H9 (cell line): Measurements from ENCODE around the gene APOM. TPM values are rescaled to one million over a fixed set of nuclear protein-coding genes. Genes with fewer than 3 reads are reported as not detected.

Experiments used
- DNase-seq: peaks from one replicate; pipeline ENCODE4 v3.0.0-alpha.2; 2017
- H2AFZ ChIP-seq: one replicate; pipeline ENCODE4 v1.6.1; 2013; ENCODE audit warnings: mild to moderate bottlenecking, low read length, control low read depth, moderate library complexity
- H2AK5ac ChIP-seq: 2 replicates; pipeline ENCODE4 v1.6.1; 2013; ENCODE audit warnings: low read length, control low read depth, mixed read lengths; ENCODE audit not compliant: insufficient read length
- H2BK120ac ChIP-seq: one replicate; pipeline ENCODE4 v1.6.1; 2013; ENCODE audit warnings: low read depth, mild to moderate bottlenecking, low read length, control low read depth, inconsistent platforms; ENCODE audit not compliant: poor library complexity, severe bottlenecking
- H2BK12ac ChIP-seq: 2 replicates; pipeline ENCODE4 v1.6.1; 2013; ENCODE audit warnings: low read length, control low read depth, mixed read lengths, low read depth; ENCODE audit not compliant: insufficient read length
- H2BK15ac ChIP-seq: 2 replicates; pipeline ENCODE4 v1.6.1; 2013; ENCODE audit warnings: low read depth, low read length, control low read depth
- H2BK20ac ChIP-seq: one replicate; pipeline ENCODE4 v1.6.1; 2013; ENCODE audit warnings: low read depth, mild to moderate bottlenecking, low read length, control low read depth, inconsistent platforms; ENCODE audit not compliant: poor library complexity, severe bottlenecking
- H2BK5ac ChIP-seq: 2 replicates; pipeline ENCODE4 v1.6.1; 2013; ENCODE audit warnings: low read length, control low read depth, mixed read lengths; ENCODE audit not compliant: insufficient read length
- H3K14ac ChIP-seq: 2 replicates; pipeline ENCODE4 v1.6.1; 2013; ENCODE audit warnings: low read length, control low read depth; ENCODE audit not compliant: insufficient read depth
- H3K18ac ChIP-seq: 2 replicates; pipeline ENCODE4 v1.6.1; 2013; ENCODE audit warnings: low read depth, mild to moderate bottlenecking, mixed read lengths, low read length, control low read depth; ENCODE audit not compliant: insufficient read length
- H3K23ac ChIP-seq: 2 replicates; pipeline ENCODE4 v1.6.1; 2013; ENCODE audit warnings: low read length, control low read depth, mixed read lengths, low read depth; ENCODE audit not compliant: insufficient read length
- H3K23me2 ChIP-seq: 2 replicates; pipeline ENCODE4 v1.6.1; 2013; ENCODE audit warnings: low read depth, mild to moderate bottlenecking, mixed read lengths, low read length, control low read depth; ENCODE audit not compliant: insufficient read length, poor library complexity, severe bottlenecking
- H3K27ac ChIP-seq: 2 replicates; pipeline ENCODE4 v1.5.1; 2013; ENCODE audit warnings: low read length, control low read depth, mixed read lengths, low read depth; ENCODE audit not compliant: insufficient read length
- H3K27me3 ChIP-seq: 2 replicates; pipeline ENCODE4 v1.6.1; 2013; ENCODE audit warnings: low read length, control low read depth, inconsistent platforms; ENCODE audit not compliant: insufficient read depth
- H3K4ac ChIP-seq: 2 replicates; pipeline ENCODE4 v1.6.1; 2013; ENCODE audit warnings: low read depth, mild to moderate bottlenecking, control low read depth, inconsistent platforms, low read length, moderate library complexity
- H3K4me1 ChIP-seq: 2 replicates; pipeline ENCODE4 v1.6.1; 2013; ENCODE audit warnings: low read length, control low read depth, inconsistent platforms; ENCODE audit not compliant: insufficient read depth
- H3K4me2 ChIP-seq: 2 replicates; pipeline ENCODE4 v1.6.1; 2013; ENCODE audit warnings: low read length, control low read depth, mixed read lengths; ENCODE audit not compliant: insufficient read length, insufficient read depth
- H3K56ac ChIP-seq: 2 replicates; pipeline ENCODE4 v1.6.1; 2013; ENCODE audit warnings: low read depth, mild to moderate bottlenecking, mixed read lengths, low read length, control low read depth; ENCODE audit not compliant: insufficient read length
- H3K79me1 ChIP-seq: 2 replicates; pipeline ENCODE4 v1.6.1; 2013; ENCODE audit warnings: low read depth, mild to moderate bottlenecking, moderate library complexity, low read length, control low read depth, inconsistent platforms; ENCODE audit not compliant: insufficient read depth, poor library complexity, severe bottlenecking
- H3K79me2 ChIP-seq: 2 replicates; pipeline ENCODE4 v1.6.1; 2013; ENCODE audit warnings: low read length, control low read depth, inconsistent platforms; ENCODE audit not compliant: insufficient read depth
- H3K9ac ChIP-seq: 2 replicates; pipeline ENCODE4 v1.6.1; 2013; ENCODE audit warnings: low read length, control low read depth, mixed read lengths; ENCODE audit not compliant: insufficient read length; ENCODE audit errors: extremely low read depth
- H3K9me3 ChIP-seq: one replicate; pipeline ENCODE4 v1.6.1; 2013; ENCODE audit warnings: low read depth, low read length, inconsistent platforms; ENCODE audit not compliant: control insufficient read depth
- H3T11ph ChIP-seq: one replicate; pipeline ENCODE4 v1.6.1; 2013; ENCODE audit warnings: mild to moderate bottlenecking, low read length, control low read depth, inconsistent platforms
- H4K20me1 ChIP-seq: one replicate; pipeline ENCODE4 v1.6.1; 2013; ENCODE audit not compliant: control insufficient read depth, insufficient read length, insufficient read depth
- H4K5ac ChIP-seq: 2 replicates; pipeline ENCODE4 v1.6.1; 2013; ENCODE audit warnings: low read depth, mild to moderate bottlenecking, mixed read lengths, low read length, control low read depth; ENCODE audit not compliant: insufficient read length
- H4K8ac ChIP-seq: replicated peaks from 2 replicates; pipeline ENCODE4 v1.6.1; 2013; ENCODE audit warnings: low read length, control low read depth, mixed read lengths, low read depth; ENCODE audit not compliant: insufficient read length
- H4K91ac ChIP-seq: 2 replicates; pipeline ENCODE4 v1.6.1; 2013; ENCODE audit warnings: low read depth, mild to moderate bottlenecking, moderate library complexity, mixed read lengths, low read length, control low read depth; ENCODE audit not compliant: insufficient read length
- H3K27ac Mint-ChIP-seq, 3 experiments: 2 replicates in 2 of 3; 3 replicates in 1 of 3; pipeline ENCODE4 v1.8.0; 2020 to 2021; ENCODE audit warnings: mixed read lengths in 3 of 3, mild to moderate bottlenecking in 1 of 3, moderate library complexity in 1 of 3
- H3K27me3 Mint-ChIP-seq: 2 replicates; pipeline ENCODE4 v1.8.0; 2021; ENCODE audit warnings: low read depth, mild to moderate bottlenecking, moderate library complexity, mixed read lengths
- H3K36me3 Mint-ChIP-seq, 3 experiments: 2 replicates in 2 of 3; 3 replicates in 1 of 3; pipeline ENCODE4 v1.8.0; 2020 to 2021; ENCODE audit warnings: low read depth in 3 of 3, mixed read lengths in 3 of 3; ENCODE audit not compliant: insufficient read depth in 1 of 3
- H3K4me1 Mint-ChIP-seq, 2 experiments: 2 replicates each; pipeline ENCODE4 v1.8.0; 2020; ENCODE audit warnings: mixed read lengths in 2 of 2
- H3K4me3 Mint-ChIP-seq, 2 experiments: 2 replicates in 1 of 2; 3 replicates in 1 of 2; pipeline ENCODE4 v1.8.0; 2020 to 2021; ENCODE audit warnings: mild to moderate bottlenecking in 2 of 2, mixed read lengths in 2 of 2, moderate library complexity in 1 of 2
- H3K9me3 Mint-ChIP-seq, 2 experiments: 2 replicates in 1 of 2; 3 replicates in 1 of 2; pipeline ENCODE4 v1.8.0; 2020; ENCODE audit warnings: mild to moderate bottlenecking in 2 of 2, mixed read lengths in 2 of 2, moderate library complexity in 1 of 2
- WGBS: extraction: QIAGEN DNeasy Blood & Tissue Kit; methylation state at CpG from one replicate; pipeline ENCODE4 v1.1.7; 2013; ENCODE audit warnings: missing lambda C conversion rate, low lambda C conversion rate, mixed read lengths; ENCODE audit not compliant: insufficient read length; ENCODE audit errors: extremely low coverage; 5-methylcytosine and 5-hydroxymethylcytosine counted together
- total RNA-seq: library from RNA; stranded (reverse); gene quantifications from 2 replicates; pipeline ENCODE4 v1.2.1, GENCODE V29; 2021
- TF ChIP-seq, protein P1 (sequence below): fragments of 200-600 bp; sonication (generic); conservative IDR thresholded peaks from 3 replicates; pipeline ENCODE4 v1.8.0; 2021; ENCODE audit warnings: antibody characterized with exemption, mild to moderate bottlenecking

Gene APOM
- total RNA-seq, 1 experiment from 2014 or later: 3.6 TPM

DNA sequence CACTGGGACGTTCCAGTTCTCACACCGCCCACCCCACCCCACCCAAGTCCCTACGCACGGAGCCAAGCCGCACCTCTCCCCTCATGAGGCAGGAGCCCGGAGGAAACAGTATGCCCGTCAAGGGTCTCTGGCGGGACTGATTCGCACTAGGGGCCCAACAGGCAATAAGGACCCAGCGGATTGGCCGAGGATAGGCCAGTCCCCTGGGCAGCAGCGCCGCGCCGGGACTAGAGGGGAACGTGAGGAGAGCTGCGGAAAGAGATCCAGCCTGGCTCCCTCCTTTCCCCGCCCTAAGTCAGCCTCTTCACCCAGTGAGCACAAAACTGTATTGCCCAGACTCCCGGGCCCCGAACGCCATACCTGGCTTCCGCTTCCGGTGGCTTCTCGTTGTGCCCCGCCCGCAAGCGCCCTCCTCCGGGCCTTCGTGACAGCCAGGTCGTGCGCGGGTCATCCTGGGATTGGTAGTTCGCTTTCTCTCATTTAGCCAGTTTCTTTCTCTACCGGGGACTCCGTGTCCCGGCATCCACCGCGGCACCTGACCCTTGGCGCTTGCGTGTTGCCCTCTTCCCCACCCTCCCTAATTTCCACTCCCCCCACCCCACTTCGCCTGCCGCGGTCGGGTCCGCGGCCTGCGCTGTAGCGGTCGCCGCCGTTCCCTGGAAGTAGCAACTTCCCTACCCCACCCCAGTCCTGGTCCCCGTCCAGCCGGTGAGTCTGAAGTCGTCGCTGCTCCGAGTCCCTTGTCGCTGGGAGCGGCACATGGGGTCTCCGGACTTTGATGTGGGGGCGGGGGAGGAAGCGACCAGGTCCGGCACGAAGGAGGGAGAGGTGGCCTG lies 10.0 kb downstream of the APOM start, which contains the start of gene CSNK2B:
Gene CSNK2B, plus strand, starts transcription at position 580 of the 836 bp plus-strand sequence. CDS start 752 bp downstream, outside the sequence.
- peaks cover 11% of the 10 kb centered on the region for H3K79me1 ChIP-seq
- H3K27me3 ChIP-seq: no peaks in the 10 kb centered on the region
- Mint-ChIP-seq H3K4me1 (peaks cover 30 to 34% of the 10 kb centered on the region in 2 experiments), H3K4me3 (peak within 1 kb of the TSS; percentile 99), H3K9me3 (no peaks in the 10 kb centered on the region), H3K36me3 (peaks cover 49 to 80% (median 71%) of the 10 kb centered on the region in 3 experiments), H3K27me3 (no peaks in the 10 kb centered on the region), H3K27ac (peak within 1 kb of the TSS; percentile 99)
- peaks cover 6% of the 10 kb centered on the region; the same call in 1 of the 2 replicates for H3K79me2 ChIP-seq
- H2BK20ac ChIP-seq: no peak within 1 kb of the TSS
- H4K8ac ChIP-seq: no peak within 1 kb of the TSS
- H2BK120ac ChIP-seq: no peak within 1 kb of the TSS
- no peak within 1 kb of the TSS for H2BK15ac ChIP-seq
- WGBS: no CpG with 5 or more reads among the region's 63 CpGs
- H3K23me2 ChIP-seq: peaks cover 19% of the 10 kb centered on the region
- H2AFZ ChIP-seq: no peak within 1 kb of the TSS
- H3K14ac ChIP-seq: peak within 1 kb of the TSS; percentile 66
- no peak within 1 kb of the TSS for H3K23ac ChIP-seq
- H3K56ac ChIP-seq: peak within 1 kb of the TSS; percentile 38
- H2AK5ac ChIP-seq: no peak within 1 kb of the TSS
- no peak within 1 kb of the TSS for H2BK12ac ChIP-seq
- H3K4ac ChIP-seq: no peak within 1 kb of the TSS
- H3K9ac ChIP-seq: peak within 1 kb of the TSS; percentile 89
- peak within 1 kb of the TSS; percentile 17 for H2BK5ac ChIP-seq
- H3K18ac ChIP-seq: peak within 1 kb of the TSS; percentile 81
- H3T11ph ChIP-seq: no peak within 1 kb of the TSS
- H3K27ac ChIP-seq: peak within 1 kb of the TSS; percentile 87
- no peak within 1 kb of the TSS for H4K91ac ChIP-seq
- H4K5ac ChIP-seq: peak within 1 kb of the TSS; percentile 41
- peak within 1 kb of the TSS; percentile 96 for H3K4me2 ChIP-seq
- no peaks in the 10 kb centered on the region for H3K9me3 ChIP-seq
- peak; percentile 98 for DNase-seq
- no peaks in the 10 kb centered on the region for H3K4me1 ChIP-seq
- TF ChIP-seq, protein P1, sequence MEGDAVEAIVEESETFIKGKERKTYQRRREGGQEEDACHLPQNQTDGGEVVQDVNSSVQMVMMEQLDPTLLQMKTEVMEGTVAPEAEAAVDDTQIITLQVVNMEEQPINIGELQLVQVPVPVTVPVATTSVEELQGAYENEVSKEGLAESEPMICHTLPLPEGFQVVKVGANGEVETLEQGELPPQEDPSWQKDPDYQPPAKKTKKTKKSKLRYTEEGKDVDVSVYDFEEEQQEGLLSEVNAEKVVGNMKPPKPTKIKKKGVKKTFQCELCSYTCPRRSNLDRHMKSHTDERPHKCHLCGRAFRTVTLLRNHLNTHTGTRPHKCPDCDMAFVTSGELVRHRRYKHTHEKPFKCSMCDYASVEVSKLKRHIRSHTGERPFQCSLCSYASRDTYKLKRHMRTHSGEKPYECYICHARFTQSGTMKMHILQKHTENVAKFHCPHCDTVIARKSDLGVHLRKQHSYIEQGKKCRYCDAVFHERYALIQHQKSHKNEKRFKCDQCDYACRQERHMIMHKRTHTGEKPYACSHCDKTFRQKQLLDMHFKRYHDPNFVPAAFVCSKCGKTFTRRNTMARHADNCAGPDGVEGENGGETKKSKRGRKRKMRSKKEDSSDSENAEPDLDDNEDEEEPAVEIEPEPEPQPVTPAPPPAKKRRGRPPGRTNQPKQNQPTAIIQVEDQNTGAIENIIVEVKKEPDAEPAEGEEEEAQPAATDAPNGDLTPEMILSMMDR: no peak
- no peaks in the 10 kb centered on the region for H4K20me1 ChIP-seq
